Natural killer cell (primary cell): ENCODE results near the gene ABR. TPM values are rescaled to one million over a fixed set of nuclear protein-coding genes. Genes with fewer than 3 reads are reported as not detected.
A peak's percentile ranks its signal among the peaks of the same experiment; 100 is the strongest.

Experiments
- ATAC-seq, 3 donors: fragments of 150-1000 bp in 2 of 3; fragments of 200-7000 bp in 1 of 3; cut with Tn5 transposase; 1 replicate in 1 of 3; 2 replicates in 2 of 3; pipeline ENCODE4 v1.10.0; 2021; ENCODE audit warnings: mild to moderate bottlenecking in 2 of 3, moderate library complexity in 2 of 3
- DNase-seq, 2 donors: peaks; one replicate each; pipeline versions ENCODE4 v3.0.0 to v3.0.0-alpha.2; 2013 to 2021; ENCODE audit warnings: mixed read lengths in 1 of 2
- H3K27ac ChIP-seq: one replicate; pipeline ENCODE4 v1.5.1; 2013; ENCODE audit warnings: mild to moderate bottlenecking, low read length
- H3K27me3 ChIP-seq: one replicate; pipeline ENCODE4 v1.6.1; 2013; ENCODE audit warnings: low read length; ENCODE audit not compliant: control insufficient read depth, insufficient read depth
- H3K36me3 ChIP-seq: one replicate; pipeline ENCODE4 v1.6.1; 2013; ENCODE audit warnings: low read length; ENCODE audit not compliant: control insufficient read depth, insufficient read depth
- H3K4me1 ChIP-seq: one replicate; pipeline ENCODE4 v1.6.1; 2013; ENCODE audit warnings: low read length; ENCODE audit not compliant: control insufficient read depth, insufficient read depth
- H3K4me3 ChIP-seq: one replicate; pipeline ENCODE4 v1.5.1; 2013; ENCODE audit warnings: low read length
- H3K9me3 ChIP-seq: one replicate; pipeline ENCODE4 v1.6.1; 2013; ENCODE audit warnings: low read length; ENCODE audit not compliant: control insufficient read depth, insufficient read depth
- H3K27ac Mint-ChIP-seq, 2 donors: one replicate each; pipeline ENCODE4 v1.8.0; 2022; ENCODE audit warnings: mild to moderate bottlenecking in 2 of 2, mixed read lengths in 2 of 2, moderate library complexity in 1 of 2
- H3K27me3 Mint-ChIP-seq, 2 donors: one replicate each; pipeline ENCODE4 v1.8.0; 2022; ENCODE audit warnings: low read depth in 2 of 2, mixed read lengths in 2 of 2
- H3K36me3 Mint-ChIP-seq: one replicate; pipeline ENCODE4 v1.8.0; 2022; ENCODE audit warnings: mixed read lengths
- H3K4me1 Mint-ChIP-seq, 2 donors: one replicate each; pipeline ENCODE4 v1.8.0; 2022; ENCODE audit warnings: mixed read lengths in 2 of 2
- H3K4me3 Mint-ChIP-seq: one replicate; pipeline ENCODE4 v1.8.0; 2022; ENCODE audit warnings: mild to moderate bottlenecking, moderate library complexity, mixed read lengths
- H3K9me3 Mint-ChIP-seq, 2 donors: one replicate each; pipeline ENCODE4 v1.8.0; 2022; ENCODE audit warnings: mixed read lengths in 2 of 2
- CTCF ChIP-seq: fragments of 200-600 bp; IDR thresholded peaks from one replicate; pipeline ENCODE4 v1.8.0; 2022; ENCODE audit warnings: antibody characterized with exemption
- WGBS: methylation state at CpG from one replicate; pipeline ENCODE4 v1.1.7; 2013; ENCODE audit warnings: missing lambda C conversion rate; ENCODE audit not compliant: insufficient coverage; 5-methylcytosine and 5-hydroxymethylcytosine counted together
- intact Hi-C: fragments of 100-400 bp; cut with micrococcal nuclease; formaldehyde crosslinking; loops from one replicate; pipeline ENCODE4 v1.14.2; 2022
- total RNA-seq, 4 donors: library from RNA; stranded (reverse); fragments of 120-200 nt in 1 of 4; gene quantifications; one replicate each; pipeline versions ENCODE4 v1.2.3 to v1.2.4, GENCODE V29; 2013 to 2022

ABR gene
- total RNA-seq, 3 donors from 2014 or later (not counting 1 experiment from before 2014, with no cell fraction given): 155 to 215 (median 163) TPM

- intact Hi-C loops: no loop called here
- TF ChIP-seq CTCF: no peak
- Histone ChIP-seq H3K9me3 (peaks cover 3% of the 10 kb centered on the region), H3K4me1 (no peaks in the 10 kb centered on the region), H3K4me3 (no peak overlapping the region), H3K27me3 (no peaks in the 10 kb centered on the region), H3K36me3 (peaks cover 13% of the 10 kb centered on the region), H3K27ac (no peak overlapping the region)
- Mint-ChIP-seq H3K27ac (no peak overlapping the region), H3K4me1 (peaks cover 9 to 10% of the 10 kb centered on the region in 2 donors), H3K9me3 (no peaks in the 10 kb centered on the region), H3K27me3 (no peaks in the 10 kb centered on the region), H3K4me3 (no peak overlapping the region), H3K36me3 (no peaks in the 10 kb centered on the region)
- WGBS: 95% methylated on average over 8 of the region's 8 CpGs
- ATAC-seq: no peak
- no peak for DNase-seq
These were observed 32.1 kb downstream of the ABR start for GRCh38 chr17:1147664-1148063.

GRCh38 chr17:1146561-1147265 is 33.1 kb downstream of the ABR start:
- no peak for TF ChIP-seq CTCF
- no peaks in the 10 kb centered on the region for H3K9me3 Mint-ChIP-seq
- H3K36me3 Mint-ChIP-seq: no peaks in the 10 kb centered on the region
- DNase-seq: no peak
- 93% methylated on average over 9 of the region's 9 CpGs for WGBS
- H3K27ac Mint-ChIP-seq: peak overlapping the region; percentile 68 to 74
- Histone ChIP-seq H3K4me3 (no peak overlapping the region), H3K9me3 (peaks cover 3% of the 10 kb centered on the region), H3K27ac (peak overlapping the region; percentile 15), H3K36me3 (peaks cover 13% of the 10 kb centered on the region), H3K4me1 (no peaks in the 10 kb centered on the region), H3K27me3 (no peaks in the 10 kb centered on the region)
- H3K27me3 Mint-ChIP-seq: no peaks in the 10 kb centered on the region
- H3K4me1 Mint-ChIP-seq: peaks cover 9 to 10% of the 10 kb centered on the region in 2 donors
- no peak for ATAC-seq
- intact Hi-C loops: no loop called here
- no peak overlapping the region for H3K4me3 Mint-ChIP-seq

DNA sequence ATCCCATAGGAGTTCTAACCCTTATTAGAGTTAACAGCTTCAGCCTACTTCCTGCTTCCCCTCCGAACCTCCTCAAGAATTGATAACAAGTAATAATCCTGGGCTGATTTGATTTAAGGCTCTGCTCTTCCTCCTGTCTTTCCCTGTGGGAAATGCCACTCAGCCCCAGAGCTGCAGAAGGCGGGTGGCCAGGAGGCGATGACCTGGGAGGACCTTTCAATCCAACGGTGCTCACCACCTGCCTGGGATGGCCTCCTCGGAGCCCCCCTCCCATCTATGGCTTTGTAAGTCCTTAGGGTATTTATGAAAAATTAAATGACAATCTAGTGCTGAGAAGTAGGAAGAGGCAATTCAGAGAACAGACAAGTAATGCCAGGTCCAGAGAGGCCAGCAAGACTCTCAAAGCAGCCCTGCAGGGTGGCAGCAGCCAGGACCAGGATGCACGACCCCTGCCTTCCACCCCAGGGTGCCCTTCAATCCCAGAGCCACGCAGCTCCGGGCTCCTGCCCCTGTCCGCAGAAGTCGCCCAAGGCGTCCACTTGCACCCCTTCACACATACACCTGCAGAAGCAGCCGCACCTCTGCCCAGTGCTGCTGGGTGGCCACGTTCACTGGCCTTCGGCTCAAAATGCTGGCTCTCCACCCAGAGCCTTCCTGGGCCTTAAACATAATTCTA is 34.3 kb downstream of the ABR start:
- Histone ChIP-seq H3K27ac (no peak overlapping the region), H3K9me3 (peaks cover 3% of the 10 kb centered on the region), H3K4me1 (no peaks in the 10 kb centered on the region), H3K27me3 (no peaks in the 10 kb centered on the region), H3K36me3 (peaks cover 8% of the 10 kb centered on the region), H3K4me3 (no peak overlapping the region)
- no peak for ATAC-seq
- intact Hi-C loops: no loop called here
- DNase-seq: no peak
- Mint-ChIP-seq H3K4me1 (peaks cover 5% of the 10 kb centered on the region in 2 donors), H3K4me3 (no peak overlapping the region), H3K27ac (no peak overlapping the region), H3K9me3 (no peaks in the 10 kb centered on the region), H3K27me3 (no peaks in the 10 kb centered on the region), H3K36me3 (no peaks in the 10 kb centered on the region)
- no peak for TF ChIP-seq CTCF
- WGBS: 93% methylated on average over 14 of the region's 14 CpGs
